GM23248 (cell line): ENCODE measurements around the gene EIF2B4. TPM values are rescaled to one million over a fixed set of nuclear protein-coding genes. Genes with fewer than 3 reads are reported as not detected.
A peak's percentile ranks its signal among the peaks of the same experiment; 100 is the strongest.

Experiments used
- DNase-seq: peaks from one replicate; pipeline ENCODE4 v3.0.0-alpha.2; 2015
- H2AFZ ChIP-seq: fragments of 200-600 bp; sonication (generic); 2 replicates; pipeline ENCODE4 v1.6.1; 2016; ENCODE audit warnings: antibody characterized with exemption
- H3F3A ChIP-seq: fragments of 200-600 bp; sonication (generic); 2 replicates; pipeline ENCODE4 v1.6.1; 2016; ENCODE audit warnings: mild to moderate bottlenecking, antibody characterized with exemption, mixed run types; ENCODE audit not compliant: insufficient read depth
- H3K27ac ChIP-seq: fragments of 200-600 bp; sonication (generic); 2 replicates; pipeline ENCODE4 v1.5.1; 2016; ENCODE audit warnings: mild to moderate bottlenecking
- H3K27me3 ChIP-seq: fragments of 200-600 bp; sonication (generic); replicated peaks from 2 replicates; pipeline ENCODE4 v1.6.1; 2016; ENCODE audit warnings: mild to moderate bottlenecking; ENCODE audit not compliant: insufficient read depth
- H3K36me3 ChIP-seq: fragments of 200-600 bp; sonication (generic); 2 replicates; pipeline ENCODE4 v1.6.1; 2016; ENCODE audit warnings: low read depth, mild to moderate bottlenecking
- H3K4me1 ChIP-seq: fragments of 200-600 bp; sonication (generic); 2 replicates; pipeline ENCODE4 v1.6.1; 2016; ENCODE audit warnings: mild to moderate bottlenecking; ENCODE audit not compliant: insufficient read depth
- H3K4me2 ChIP-seq: fragments of 200-600 bp; sonication (generic); one replicate; pipeline ENCODE4 v1.6.1; 2016; ENCODE audit warnings: mild to moderate bottlenecking; ENCODE audit not compliant: unreplicated experiment
- H3K4me3 ChIP-seq: fragments of 200-600 bp; sonication (generic); 2 replicates; pipeline ENCODE4 v1.5.1; 2016; ENCODE audit warnings: mild to moderate bottlenecking
- H3K79me2 ChIP-seq: fragments of 200-600 bp; sonication (generic); 2 replicates; pipeline ENCODE4 v1.6.1; 2016; ENCODE audit warnings: mild to moderate bottlenecking; ENCODE audit not compliant: insufficient read depth
- H3K9ac ChIP-seq: fragments of 200-600 bp; sonication (generic); 2 replicates; pipeline ENCODE4 v1.6.1; 2016; ENCODE audit warnings: mild to moderate bottlenecking
- H3K9me2 ChIP-seq: fragments of 200-600 bp; sonication (generic); 2 replicates; pipeline ENCODE4 v1.6.1; 2016; ENCODE audit warnings: mixed run types, mild to moderate bottlenecking, moderate library complexity; ENCODE audit not compliant: insufficient read depth
- H3K9me3 ChIP-seq: fragments of 200-600 bp; sonication (generic); one replicate; pipeline ENCODE4 v1.6.1; 2017; ENCODE audit warnings: low read depth
- H4K20me1 ChIP-seq: fragments of 200-600 bp; sonication (generic); 2 replicates; pipeline ENCODE4 v1.6.0; 2016; ENCODE audit not compliant: insufficient read depth
- EZH2 ChIP-seq: fragments of 200-600 bp; sonication (generic); IDR thresholded peaks from 2 replicates; pipeline ENCODE4 v1.6.1; 2018; ENCODE audit warnings: antibody characterized with exemption, mild to moderate bottlenecking; ENCODE audit not compliant: insufficient read depth, poor library complexity, severe bottlenecking
- EZH2phosphoT487 ChIP-seq: fragments of 200-600 bp; sonication (generic); IDR thresholded peaks from 2 replicates; pipeline ENCODE4 v1.6.1; 2018; ENCODE audit warnings: antibody characterized with exemption, moderate library complexity, mild to moderate bottlenecking, low read depth; ENCODE audit not compliant: insufficient read depth
- WGBS, 2 experiments: methylation state at CpG; one replicate each; pipeline ENCODE4 v1.1.6; 2015 to 2017; ENCODE audit warnings: low lambda C conversion rate in 2 of 2, low coverage in 1 of 2; ENCODE audit errors: missing lambda C conversion rate in 2 of 2; 5-methylcytosine and 5-hydroxymethylcytosine counted together
- in situ Hi-C: fragments of 300-500 bp; cut with MboI; formaldehyde crosslinking; loops from 2 replicates; pipeline ENCODE4 v1.15.0; 2020
- polyA plus RNA-seq: library from polyadenylated mRNA; unstranded; fragments of >200 nt; fragmentation: Nextera tagmentation; extraction: Ambion mirVana; gene quantifications from 2 replicates; pipeline ENCODE4 v1.2.1, GENCODE V29; 2016
- total RNA-seq: library from RNA; depleted of rRNA; stranded (reverse); fragments of >200 nt; shearing (Covaris generic); gene quantifications from 2 replicates; pipeline ENCODE4 v1.2.3, GENCODE V29; 2014

EIF2B4 gene
- total and polyA plus RNA-seq, 2 experiments from 2014 or later, result 26.6 to 50.1 TPM

DNA sequence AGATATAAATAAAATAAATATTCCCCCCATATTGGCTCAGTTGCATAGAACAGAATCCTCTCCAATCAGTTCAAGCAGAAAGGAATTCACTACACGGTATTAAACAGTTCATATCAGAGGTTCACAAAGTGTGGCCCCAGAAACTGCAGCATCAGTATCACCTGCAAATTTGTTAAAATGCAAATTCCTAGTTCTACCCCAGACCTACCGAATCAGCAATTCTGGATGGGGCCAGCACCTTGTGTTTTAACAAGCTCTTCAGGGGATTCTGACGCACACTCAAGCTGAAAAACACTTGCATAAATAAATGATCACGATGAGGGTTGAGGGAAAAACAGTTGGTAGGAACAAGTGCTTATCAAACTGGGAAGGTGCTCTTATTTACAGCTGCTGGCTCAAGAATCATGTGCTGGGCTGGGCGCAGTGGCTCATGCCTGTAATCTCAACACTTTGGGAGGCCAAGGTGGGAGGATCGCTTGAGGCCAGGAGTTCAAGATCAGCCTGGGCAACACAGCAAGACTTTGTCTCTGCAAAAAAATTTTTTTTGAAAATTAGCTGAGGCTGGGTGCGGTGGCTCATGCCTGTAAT lies 19.9 kb downstream of the EIF2B4 start:
- no peaks in the 10 kb centered on the region for H3K27me3 ChIP-seq
- H3K27ac ChIP-seq, result no peak overlapping the region
- H3K9me3 ChIP-seq, result no peaks in the 10 kb centered on the region
- DNase-seq, result no peak
- H3K36me3 ChIP-seq, result no peaks in the 10 kb centered on the region
- no peaks in the 10 kb centered on the region for H3K9me2 ChIP-seq
- no peaks in the 10 kb centered on the region for H4K20me1 ChIP-seq
- H3K9ac ChIP-seq, result no peak overlapping the region
- H3K4me1 ChIP-seq, result peaks cover 13% of the 10 kb centered on the region
- H2AFZ ChIP-seq, result no peak overlapping the region
- no peak overlapping the region for H3K4me2 ChIP-seq
- in situ Hi-C loops, result no loop called here
- WGBS, 2 experiments, result 84 to 88% methylated on average over 7 of the region's 7 CpGs
- no peaks in the 10 kb centered on the region for H3F3A ChIP-seq
- peaks cover 100% of the 10 kb centered on the region for H3K79me2 ChIP-seq
- TF ChIP-seq EZH2phosphoT487, result no peak
- no peak for TF ChIP-seq EZH2
- no peak overlapping the region for H3K4me3 ChIP-seq

DNA sequence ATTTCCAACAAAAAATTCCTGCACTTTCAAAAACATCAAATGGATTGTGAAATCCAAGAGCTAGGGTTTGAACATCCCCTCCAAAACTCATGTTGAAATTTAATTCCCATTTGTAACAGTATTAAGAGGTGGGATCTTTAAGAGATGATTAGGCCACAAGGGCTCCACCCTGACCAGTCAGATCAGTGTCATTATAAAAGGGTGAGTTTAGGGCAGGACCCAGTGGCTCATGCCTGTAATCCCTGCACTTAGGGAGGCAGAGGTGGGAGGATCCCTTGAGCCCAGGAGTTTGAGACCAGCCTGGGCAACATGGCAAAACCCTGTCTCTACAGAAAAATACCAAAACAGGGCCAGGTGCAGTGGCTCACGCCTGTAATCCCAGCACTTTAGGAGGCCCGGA lies 22.5 kb downstream of the EIF2B4 start:
- H3K36me3 ChIP-seq, result no peaks in the 10 kb centered on the region
- no peak overlapping the region for H3K9ac ChIP-seq
- peaks cover 100% of the 10 kb centered on the region for H3K79me2 ChIP-seq
- DNase-seq, result peak; percentile 38
- H3K9me2 ChIP-seq, result no peaks in the 10 kb centered on the region
- no peaks in the 10 kb centered on the region for H4K20me1 ChIP-seq
- WGBS, 2 experiments, result 96 to 100% methylated on average over 2 of the region's 2 CpGs
- no peak overlapping the region for H3K4me3 ChIP-seq
- in situ Hi-C loops, result no loop called here
- H3F3A ChIP-seq, result no peaks in the 10 kb centered on the region
- H3K4me1 ChIP-seq, result no peaks in the 10 kb centered on the region; the same call in none of the 2 replicates
- no peak overlapping the region for H3K4me2 ChIP-seq
- H3K27ac ChIP-seq, result peak overlapping the region; percentile 26; the same call in 1 of the 2 replicates
- H2AFZ ChIP-seq, result no peak overlapping the region
- TF ChIP-seq EZH2phosphoT487, result no peak
- no peak for TF ChIP-seq EZH2
- H3K9me3 ChIP-seq, result no peaks in the 10 kb centered on the region
- no peaks in the 10 kb centered on the region for H3K27me3 ChIP-seq

DNA sequence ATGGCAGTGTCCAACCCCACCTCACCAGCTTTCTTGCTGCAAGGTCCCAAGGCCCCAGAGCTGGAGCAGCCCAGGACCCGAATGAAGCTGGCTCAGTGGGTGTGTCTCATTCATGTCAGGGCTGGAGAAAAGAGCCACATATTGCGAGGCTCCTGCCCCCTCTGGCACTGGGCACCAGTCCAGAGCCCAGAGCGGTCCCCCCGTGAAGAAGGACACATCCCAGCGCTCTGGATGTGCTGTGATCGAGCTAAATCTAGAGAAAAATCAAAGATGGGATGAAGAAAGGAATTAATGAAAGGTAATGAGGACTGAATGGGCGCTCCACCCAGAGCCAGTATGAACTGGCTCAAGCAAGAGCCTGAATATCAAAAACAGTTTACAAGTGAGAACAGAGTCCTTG lies 34.0 kb downstream of the EIF2B4 start:
- Histone ChIP-seq H3K79me2 (no peaks in the 10 kb centered on the region), H2AFZ (no peak overlapping the region), H3K9ac (no peak overlapping the region), H3K27me3 (no peaks in the 10 kb centered on the region), H3K36me3 (peaks cover 38% of the 10 kb centered on the region), H3F3A (no peaks in the 10 kb centered on the region), H3K9me3 (no peaks in the 10 kb centered on the region), H4K20me1 (no peaks in the 10 kb centered on the region), H3K27ac (no peak overlapping the region), H3K4me1 (no peaks in the 10 kb centered on the region), H3K4me2 (no peak overlapping the region), H3K9me2 (no peaks in the 10 kb centered on the region), H3K4me3 (no peak overlapping the region)
- DNase-seq, result no peak
- TF ChIP-seq EZH2, result no peak
- no peak for TF ChIP-seq EZH2phosphoT487
- WGBS, 2 experiments, result 85 to 91% methylated on average over 7 of the region's 7 CpGs
- in situ Hi-C loops, result no loop called here

DNA sequence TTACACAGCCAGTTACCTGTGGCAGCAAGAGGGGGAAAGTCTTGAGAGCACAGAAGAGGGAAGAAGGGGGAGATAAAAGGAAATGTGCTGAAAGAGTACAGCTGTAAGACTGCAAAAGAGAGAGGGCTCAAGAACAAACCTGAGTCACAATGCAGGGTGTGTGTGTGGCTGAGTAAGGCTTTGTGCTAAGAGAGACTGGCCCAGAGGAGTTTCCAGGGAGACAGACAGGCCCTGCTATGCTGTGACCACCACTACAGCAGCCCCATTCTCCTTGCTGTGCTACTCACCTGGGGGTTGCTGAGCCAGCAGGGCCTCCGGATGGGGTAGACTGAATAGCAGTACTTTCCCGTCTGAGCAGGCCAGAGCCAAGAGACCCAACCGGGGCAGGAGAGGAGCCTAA lies 34.8 kb downstream of the EIF2B4 start:
- in situ Hi-C loops, result no loop called here
- H3K4me2 ChIP-seq, result no peak overlapping the region
- H3K36me3 ChIP-seq, result peaks cover 29% of the 10 kb centered on the region
- H4K20me1 ChIP-seq, result no peaks in the 10 kb centered on the region
- no peak for DNase-seq
- no peak overlapping the region for H3K4me3 ChIP-seq
- no peak overlapping the region for H2AFZ ChIP-seq
- H3K9ac ChIP-seq, result no peak overlapping the region
- no peaks in the 10 kb centered on the region for H3K27me3 ChIP-seq
- H3K4me1 ChIP-seq, result no peaks in the 10 kb centered on the region
- 85 to 91% methylated on average over 3 of the region's 3 CpGs for WGBS, 2 experiments
- H3F3A ChIP-seq, result no peaks in the 10 kb centered on the region
- no peak overlapping the region for H3K27ac ChIP-seq
- H3K79me2 ChIP-seq, result no peaks in the 10 kb centered on the region
- H3K9me3 ChIP-seq, result no peaks in the 10 kb centered on the region
- TF ChIP-seq EZH2 (no peak), EZH2phosphoT487 (no peak)
- H3K9me2 ChIP-seq, result no peaks in the 10 kb centered on the region
